H9 (cell line): Measurements from ENCODE around the gene OVCH2. TPM values are rescaled to one million over a fixed set of nuclear protein-coding genes. Genes with fewer than 3 reads are reported as not detected.

Experiments
- DNase-seq: peaks from one replicate; pipeline ENCODE4 v3.0.0-alpha.2; 2017
- H2AFZ ChIP-seq: one replicate; pipeline ENCODE4 v1.6.1; 2013; ENCODE audit warnings: mild to moderate bottlenecking, low read length, control low read depth, moderate library complexity
- H2AK5ac ChIP-seq: 2 replicates; pipeline ENCODE4 v1.6.1; 2013; ENCODE audit warnings: low read length, control low read depth, mixed read lengths; ENCODE audit not compliant: insufficient read length
- H2BK120ac ChIP-seq: one replicate; pipeline ENCODE4 v1.6.1; 2013; ENCODE audit warnings: low read depth, mild to moderate bottlenecking, low read length, control low read depth, inconsistent platforms; ENCODE audit not compliant: poor library complexity, severe bottlenecking
- H2BK12ac ChIP-seq: 2 replicates; pipeline ENCODE4 v1.6.1; 2013; ENCODE audit warnings: low read length, control low read depth, mixed read lengths, low read depth; ENCODE audit not compliant: insufficient read length
- H2BK15ac ChIP-seq: 2 replicates; pipeline ENCODE4 v1.6.1; 2013; ENCODE audit warnings: low read depth, low read length, control low read depth
- H2BK20ac ChIP-seq: one replicate; pipeline ENCODE4 v1.6.1; 2013; ENCODE audit warnings: low read depth, mild to moderate bottlenecking, low read length, control low read depth, inconsistent platforms; ENCODE audit not compliant: poor library complexity, severe bottlenecking
- H2BK5ac ChIP-seq: 2 replicates; pipeline ENCODE4 v1.6.1; 2013; ENCODE audit warnings: low read length, control low read depth, mixed read lengths; ENCODE audit not compliant: insufficient read length
- H3K14ac ChIP-seq: 2 replicates; pipeline ENCODE4 v1.6.1; 2013; ENCODE audit warnings: low read length, control low read depth; ENCODE audit not compliant: insufficient read depth
- H3K18ac ChIP-seq: 2 replicates; pipeline ENCODE4 v1.6.1; 2013; ENCODE audit warnings: low read depth, mild to moderate bottlenecking, mixed read lengths, low read length, control low read depth; ENCODE audit not compliant: insufficient read length
- H3K23ac ChIP-seq: 2 replicates; pipeline ENCODE4 v1.6.1; 2013; ENCODE audit warnings: low read length, control low read depth, mixed read lengths, low read depth; ENCODE audit not compliant: insufficient read length
- H3K23me2 ChIP-seq: 2 replicates; pipeline ENCODE4 v1.6.1; 2013; ENCODE audit warnings: low read depth, mild to moderate bottlenecking, mixed read lengths, low read length, control low read depth; ENCODE audit not compliant: insufficient read length, poor library complexity, severe bottlenecking
- H3K27ac ChIP-seq: 2 replicates; pipeline ENCODE4 v1.5.1; 2013; ENCODE audit warnings: low read length, control low read depth, mixed read lengths, low read depth; ENCODE audit not compliant: insufficient read length
- H3K27me3 ChIP-seq: 2 replicates; pipeline ENCODE4 v1.6.1; 2013; ENCODE audit warnings: low read length, control low read depth, inconsistent platforms; ENCODE audit not compliant: insufficient read depth
- H3K4ac ChIP-seq: 2 replicates; pipeline ENCODE4 v1.6.1; 2013; ENCODE audit warnings: low read depth, mild to moderate bottlenecking, control low read depth, inconsistent platforms, low read length, moderate library complexity
- H3K4me1 ChIP-seq: 2 replicates; pipeline ENCODE4 v1.6.1; 2013; ENCODE audit warnings: low read length, control low read depth, inconsistent platforms; ENCODE audit not compliant: insufficient read depth
- H3K4me2 ChIP-seq: 2 replicates; pipeline ENCODE4 v1.6.1; 2013; ENCODE audit warnings: low read length, control low read depth, mixed read lengths; ENCODE audit not compliant: insufficient read length, insufficient read depth
- H3K56ac ChIP-seq: 2 replicates; pipeline ENCODE4 v1.6.1; 2013; ENCODE audit warnings: low read depth, mild to moderate bottlenecking, mixed read lengths, low read length, control low read depth; ENCODE audit not compliant: insufficient read length
- H3K79me1 ChIP-seq: 2 replicates; pipeline ENCODE4 v1.6.1; 2013; ENCODE audit warnings: low read depth, mild to moderate bottlenecking, moderate library complexity, low read length, control low read depth, inconsistent platforms; ENCODE audit not compliant: insufficient read depth, poor library complexity, severe bottlenecking
- H3K79me2 ChIP-seq: 2 replicates; pipeline ENCODE4 v1.6.1; 2013; ENCODE audit warnings: low read length, control low read depth, inconsistent platforms; ENCODE audit not compliant: insufficient read depth
- H3K9ac ChIP-seq: 2 replicates; pipeline ENCODE4 v1.6.1; 2013; ENCODE audit warnings: low read length, control low read depth, mixed read lengths; ENCODE audit not compliant: insufficient read length; ENCODE audit errors: extremely low read depth
- H3K9me3 ChIP-seq: one replicate; pipeline ENCODE4 v1.6.1; 2013; ENCODE audit warnings: low read depth, low read length, inconsistent platforms; ENCODE audit not compliant: control insufficient read depth
- H3T11ph ChIP-seq: one replicate; pipeline ENCODE4 v1.6.1; 2013; ENCODE audit warnings: mild to moderate bottlenecking, low read length, control low read depth, inconsistent platforms
- H4K20me1 ChIP-seq: one replicate; pipeline ENCODE4 v1.6.1; 2013; ENCODE audit not compliant: control insufficient read depth, insufficient read length, insufficient read depth
- H4K5ac ChIP-seq: 2 replicates; pipeline ENCODE4 v1.6.1; 2013; ENCODE audit warnings: low read depth, mild to moderate bottlenecking, mixed read lengths, low read length, control low read depth; ENCODE audit not compliant: insufficient read length
- H4K8ac ChIP-seq: replicated peaks from 2 replicates; pipeline ENCODE4 v1.6.1; 2013; ENCODE audit warnings: low read length, control low read depth, mixed read lengths, low read depth; ENCODE audit not compliant: insufficient read length
- H4K91ac ChIP-seq: 2 replicates; pipeline ENCODE4 v1.6.1; 2013; ENCODE audit warnings: low read depth, mild to moderate bottlenecking, moderate library complexity, mixed read lengths, low read length, control low read depth; ENCODE audit not compliant: insufficient read length
- H3K27ac Mint-ChIP-seq, 3 experiments: 2 replicates in 2 of 3; 3 replicates in 1 of 3; pipeline ENCODE4 v1.8.0; 2020 to 2021; ENCODE audit warnings: mixed read lengths in 3 of 3, mild to moderate bottlenecking in 1 of 3, moderate library complexity in 1 of 3
- H3K27me3 Mint-ChIP-seq: 2 replicates; pipeline ENCODE4 v1.8.0; 2021; ENCODE audit warnings: low read depth, mild to moderate bottlenecking, moderate library complexity, mixed read lengths
- H3K36me3 Mint-ChIP-seq, 3 experiments: 2 replicates in 2 of 3; 3 replicates in 1 of 3; pipeline ENCODE4 v1.8.0; 2020 to 2021; ENCODE audit warnings: low read depth in 3 of 3, mixed read lengths in 3 of 3; ENCODE audit not compliant: insufficient read depth in 1 of 3
- H3K4me1 Mint-ChIP-seq, 2 experiments: 2 replicates each; pipeline ENCODE4 v1.8.0; 2020; ENCODE audit warnings: mixed read lengths in 2 of 2
- H3K4me3 Mint-ChIP-seq, 2 experiments: 2 replicates in 1 of 2; 3 replicates in 1 of 2; pipeline ENCODE4 v1.8.0; 2020 to 2021; ENCODE audit warnings: mild to moderate bottlenecking in 2 of 2, mixed read lengths in 2 of 2, moderate library complexity in 1 of 2
- H3K9me3 Mint-ChIP-seq, 2 experiments: 2 replicates in 1 of 2; 3 replicates in 1 of 2; pipeline ENCODE4 v1.8.0; 2020; ENCODE audit warnings: mild to moderate bottlenecking in 2 of 2, mixed read lengths in 2 of 2, moderate library complexity in 1 of 2
- WGBS: extraction: QIAGEN DNeasy Blood & Tissue Kit; methylation state at CpG from one replicate; pipeline ENCODE4 v1.1.7; 2013; ENCODE audit warnings: missing lambda C conversion rate, low lambda C conversion rate, mixed read lengths; ENCODE audit not compliant: insufficient read length; ENCODE audit errors: extremely low coverage; 5-methylcytosine and 5-hydroxymethylcytosine counted together
- total RNA-seq: library from RNA; stranded (reverse); gene quantifications from 2 replicates; pipeline ENCODE4 v1.2.1, GENCODE V29; 2021
- TF ChIP-seq, protein P1 (sequence below): fragments of 200-600 bp; sonication (generic); conservative IDR thresholded peaks from 3 replicates; pipeline ENCODE4 v1.8.0; 2021; ENCODE audit warnings: antibody characterized with exemption, mild to moderate bottlenecking

Gene OVCH2
- total RNA-seq, 1 experiment from 2014 or later, result 0.46 TPM

DNA sequence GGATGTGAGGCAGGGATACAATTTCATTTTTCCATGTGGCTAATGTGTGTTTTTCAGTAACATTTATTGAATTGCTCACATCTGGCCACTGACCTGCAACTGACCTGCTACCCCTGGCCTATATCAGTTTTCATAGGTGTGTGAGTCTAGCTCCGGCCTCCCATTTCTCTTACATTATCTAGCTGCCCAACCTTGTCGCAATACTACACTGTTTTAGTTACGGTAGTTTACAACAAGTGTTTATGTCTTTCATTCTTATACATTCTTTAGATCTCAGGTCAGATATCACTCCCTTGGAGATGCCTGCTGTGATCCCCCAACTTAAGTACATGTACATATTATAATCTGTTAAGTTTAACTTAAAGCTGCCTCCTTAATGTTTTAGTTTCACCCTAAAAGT, 30.6 kb downstream of the OVCH2 start:
- Histone ChIP-seq H4K5ac (no peak overlapping the region), H3K79me1 (no peaks in the 10 kb centered on the region), H3K9me3 (no peaks in the 10 kb centered on the region), H3T11ph (no peak overlapping the region), H4K20me1 (peaks cover 2% of the 10 kb centered on the region), H3K27me3 (no peaks in the 10 kb centered on the region), H3K79me2 (no peaks in the 10 kb centered on the region), H3K4me2 (no peak overlapping the region), H3K23me2 (peaks cover 10% of the 10 kb centered on the region), H2AK5ac (no peak overlapping the region), H2BK20ac (no peak overlapping the region), H3K18ac (no peak overlapping the region), H4K91ac (no peak overlapping the region), H4K8ac (no peak overlapping the region), H3K9ac (no peak overlapping the region), H2BK5ac (no peak overlapping the region), H3K4me1 (peaks cover 2% of the 10 kb centered on the region; the same call in 1 of the 2 replicates), H2BK12ac (no peak overlapping the region), H3K4ac (no peak overlapping the region), H2BK120ac (no peak overlapping the region), H3K14ac (no peak overlapping the region), H3K23ac (no peak overlapping the region), H3K27ac (no peak overlapping the region), H2BK15ac (no peak overlapping the region), H2AFZ (no peak overlapping the region), H3K56ac (no peak overlapping the region)
- TF ChIP-seq, protein P1, sequence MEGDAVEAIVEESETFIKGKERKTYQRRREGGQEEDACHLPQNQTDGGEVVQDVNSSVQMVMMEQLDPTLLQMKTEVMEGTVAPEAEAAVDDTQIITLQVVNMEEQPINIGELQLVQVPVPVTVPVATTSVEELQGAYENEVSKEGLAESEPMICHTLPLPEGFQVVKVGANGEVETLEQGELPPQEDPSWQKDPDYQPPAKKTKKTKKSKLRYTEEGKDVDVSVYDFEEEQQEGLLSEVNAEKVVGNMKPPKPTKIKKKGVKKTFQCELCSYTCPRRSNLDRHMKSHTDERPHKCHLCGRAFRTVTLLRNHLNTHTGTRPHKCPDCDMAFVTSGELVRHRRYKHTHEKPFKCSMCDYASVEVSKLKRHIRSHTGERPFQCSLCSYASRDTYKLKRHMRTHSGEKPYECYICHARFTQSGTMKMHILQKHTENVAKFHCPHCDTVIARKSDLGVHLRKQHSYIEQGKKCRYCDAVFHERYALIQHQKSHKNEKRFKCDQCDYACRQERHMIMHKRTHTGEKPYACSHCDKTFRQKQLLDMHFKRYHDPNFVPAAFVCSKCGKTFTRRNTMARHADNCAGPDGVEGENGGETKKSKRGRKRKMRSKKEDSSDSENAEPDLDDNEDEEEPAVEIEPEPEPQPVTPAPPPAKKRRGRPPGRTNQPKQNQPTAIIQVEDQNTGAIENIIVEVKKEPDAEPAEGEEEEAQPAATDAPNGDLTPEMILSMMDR, result no peak
- DNase-seq, result no peak
- Mint-ChIP-seq H3K27me3 (peaks cover 6% of the 10 kb centered on the region), H3K4me1 (peaks cover 53 to 62% of the 10 kb centered on the region in 2 experiments), H3K9me3 (peaks cover 3 to 5% of the 10 kb centered on the region in 2 experiments; a peak in 2 of 5 replicates), H3K4me3 (no peak overlapping the region), H3K36me3 (peaks cover 0 to 26% (median 5%) of the 10 kb centered on the region in 3 experiments; a peak in 6 of 7 replicates), H3K27ac (no peak overlapping the region)
- WGBS, result no CpG with 5 or more reads among the region's 3 CpGs
